ENCODE results near the gene OLFM2.

GRCh38 chr19:9947441-9947840 is 11.1 kb upstream of the OLFM2 start:
- no peak for TF ChIP-seq SUZ12 (IDR thresholded peaks at IDR 0.05; ENCODE audit: extremely low read depth, insufficient read depth, insufficient read length)
- TF ChIP-seq ZNF274 (IDR thresholded peaks at IDR 0.05; ENCODE audit: low read depth, low read length): no peak
